IgD-negative memory B cell (primary cell): ENCODE measurements around the gene TEX12. TPM values are rescaled to one million over a fixed set of nuclear protein-coding genes. Genes with fewer than 3 reads are reported as not detected.
"Not testable (repeated sequence)": the region's sequence is repeated elsewhere in the genome, so short reads cannot be mapped to it uniquely, and the experiment has no call there.

Source experiments
- H3K27ac Mint-ChIP-seq, 3 donors: one replicate each; pipeline ENCODE4 v1.8.0; 2020 to 2022; ENCODE audit warnings: mild to moderate bottlenecking in 3 of 3, mixed read lengths in 3 of 3, moderate library complexity in 1 of 3
- H3K27me3 Mint-ChIP-seq: one replicate; pipeline ENCODE4 v1.8.0; 2021; ENCODE audit warnings: mixed read lengths
- H3K36me3 Mint-ChIP-seq: one replicate; pipeline ENCODE4 v1.8.0; 2020; ENCODE audit warnings: mild to moderate bottlenecking, mixed read lengths
- H3K4me1 Mint-ChIP-seq, 3 donors: one replicate each; pipeline ENCODE4 v1.8.0; 2020 to 2022; ENCODE audit warnings: mixed read lengths in 3 of 3, mild to moderate bottlenecking in 1 of 3
- H3K4me3 Mint-ChIP-seq, 4 donors: one replicate each; pipeline ENCODE4 v1.8.0; 2020 to 2022; ENCODE audit warnings: mild to moderate bottlenecking in 4 of 4, mixed read lengths in 4 of 4, moderate library complexity in 3 of 4
- H3K9me3 Mint-ChIP-seq, 3 donors: one replicate each; pipeline ENCODE4 v1.8.0; 2020 to 2021; ENCODE audit warnings: mixed read lengths in 3 of 3, mild to moderate bottlenecking in 1 of 3
- polyA plus RNA-seq: library from polyadenylated mRNA; unstranded; fragments of 300-500 nt; fragmentation: Illumina TruSeq; gene quantifications from one replicate; pipeline ENCODE4 v1.2.3, GENCODE V29; 2021

TEX12 gene
- polyA plus RNA-seq, 1 donor from 2014 or later: 0.20 TPM

DNA sequence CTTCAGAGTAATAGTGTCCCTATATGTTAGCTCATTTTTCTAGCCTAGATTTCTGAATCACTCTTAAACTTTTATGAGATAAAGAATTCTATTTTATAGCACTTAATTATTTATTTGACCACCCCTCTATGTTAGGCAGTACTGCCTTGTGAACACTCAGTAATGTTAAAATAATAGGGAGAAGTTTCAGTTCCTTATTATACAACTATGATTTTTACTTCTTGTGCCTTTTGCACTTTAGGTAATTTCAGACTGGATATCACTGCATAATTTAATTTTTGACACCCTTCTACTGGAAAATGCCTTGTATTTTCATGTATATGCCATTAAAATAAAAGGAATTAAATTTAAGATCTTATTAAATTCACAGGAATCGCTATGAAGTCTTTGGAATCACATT, 11.3 kb downstream of the TEX12 start:
- peak overlapping the region in 1 of 4 donors; percentile 14 for H3K4me3 Mint-ChIP-seq
- peak overlapping the region in 1 of 3 donors; percentile 6 for H3K27ac Mint-ChIP-seq
- H3K36me3 Mint-ChIP-seq: peaks cover 2% of the 10 kb centered on the region
- peaks cover 6% of the 10 kb centered on the region for H3K27me3 Mint-ChIP-seq
- H3K9me3 Mint-ChIP-seq: no peaks in the 10 kb centered on the region
- H3K4me1 Mint-ChIP-seq: peaks cover 28 to 32% (median 30%) of the 10 kb centered on the region in 3 donors

- H3K27me3 Mint-ChIP-seq: peaks cover 6% of the 10 kb centered on the region
- peaks cover 28 to 32% (median 30%) of the 10 kb centered on the region in 3 donors for H3K4me1 Mint-ChIP-seq
- peaks cover under 1% of the 10 kb centered on the region for H3K36me3 Mint-ChIP-seq
- no peaks in the 10 kb centered on the region for H3K9me3 Mint-ChIP-seq
- peak overlapping the region in 1 of 4 donors; percentile 14 for H3K4me3 Mint-ChIP-seq
- H3K27ac Mint-ChIP-seq: peak overlapping the region in 1 of 3 donors; percentile 6
Measured at GRCh38 chr11:112178936-112179335, 11.8 kb downstream of the TEX12 start.

DNA sequence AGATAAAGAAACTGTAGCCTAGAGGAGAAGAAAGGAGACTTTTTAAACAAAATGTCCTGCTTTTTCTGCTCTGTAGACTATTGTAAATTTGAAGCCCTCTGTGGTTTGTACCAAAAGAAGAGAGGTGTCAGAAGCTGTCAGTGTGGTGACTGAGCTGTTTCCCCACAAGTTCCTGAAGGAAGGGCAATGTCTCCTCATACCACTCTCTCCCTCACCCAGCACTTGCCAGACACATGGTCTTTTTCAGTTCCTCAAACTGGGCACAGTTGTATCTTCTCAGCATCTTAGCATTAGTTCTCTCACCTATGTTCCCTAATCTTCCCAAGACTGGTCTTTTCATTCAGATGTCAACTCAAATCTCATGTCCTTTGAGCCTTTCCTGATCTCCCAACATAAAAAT, 12.4 kb downstream of the TEX12 start:
- H3K27me3 Mint-ChIP-seq: peaks cover 6% of the 10 kb centered on the region
- H3K4me3 Mint-ChIP-seq: peak overlapping the region in 1 of 4 donors; percentile 53
- no peak overlapping the region for H3K27ac Mint-ChIP-seq
- H3K36me3 Mint-ChIP-seq: no peaks in the 10 kb centered on the region
- H3K4me1 Mint-ChIP-seq: peaks cover 28 to 30% (median 28%) of the 10 kb centered on the region in 3 donors
- H3K9me3 Mint-ChIP-seq: no peaks in the 10 kb centered on the region

- peaks cover 1% of the 10 kb centered on the region for H3K36me3 Mint-ChIP-seq
- no peak overlapping the region for H3K27ac Mint-ChIP-seq
- no peaks in the 10 kb centered on the region for H3K9me3 Mint-ChIP-seq
- H3K4me3 Mint-ChIP-seq: no peak overlapping the region
- H3K27me3 Mint-ChIP-seq: no peaks in the 10 kb centered on the region
- peaks cover 19 to 22% (median 21%) of the 10 kb centered on the region in 3 donors for H3K4me1 Mint-ChIP-seq
Measured at GRCh38 chr11:112182867-112183266, 15.7 kb downstream of the TEX12 start.

DNA sequence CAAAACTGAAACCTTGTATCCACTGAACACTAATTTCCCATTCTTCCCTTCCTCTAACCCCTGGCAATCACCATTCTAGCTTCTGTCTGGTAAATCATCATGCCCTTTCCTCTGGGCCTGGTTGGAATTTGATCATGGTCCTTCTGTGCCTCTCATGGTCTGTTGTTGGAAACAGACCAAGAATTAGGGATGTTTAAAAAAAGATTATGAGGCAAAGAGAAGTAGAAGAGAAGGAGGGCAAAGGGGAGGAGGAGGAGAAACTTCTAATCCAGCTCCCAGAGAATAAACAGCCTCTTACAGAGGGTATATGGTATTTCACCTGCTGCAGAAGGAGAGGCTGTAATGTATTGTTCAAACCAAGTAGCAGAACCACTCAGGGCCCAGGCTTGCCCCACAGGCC, 18.7 kb downstream of the TEX12 start:
- Mint-ChIP-seq H3K27ac (no peak overlapping the region), H3K9me3 (no peaks in the 10 kb centered on the region), H3K4me3 (no peak overlapping the region), H3K4me1 (peaks cover 6 to 10% (median 9%) of the 10 kb centered on the region in 3 donors), H3K36me3 (peaks cover 1% of the 10 kb centered on the region), H3K27me3 (no peaks in the 10 kb centered on the region)

GRCh38 chr11:112186304-112186703, 19.1 kb downstream of the TEX12 start:
- Mint-ChIP-seq H3K4me1 (peaks cover 6 to 10% (median 9%) of the 10 kb centered on the region in 3 donors), H3K27ac (no peak overlapping the region), H3K9me3 (no peaks in the 10 kb centered on the region), H3K27me3 (no peaks in the 10 kb centered on the region), H3K4me3 (no peak overlapping the region), H3K36me3 (peaks cover 1% of the 10 kb centered on the region)

DNA sequence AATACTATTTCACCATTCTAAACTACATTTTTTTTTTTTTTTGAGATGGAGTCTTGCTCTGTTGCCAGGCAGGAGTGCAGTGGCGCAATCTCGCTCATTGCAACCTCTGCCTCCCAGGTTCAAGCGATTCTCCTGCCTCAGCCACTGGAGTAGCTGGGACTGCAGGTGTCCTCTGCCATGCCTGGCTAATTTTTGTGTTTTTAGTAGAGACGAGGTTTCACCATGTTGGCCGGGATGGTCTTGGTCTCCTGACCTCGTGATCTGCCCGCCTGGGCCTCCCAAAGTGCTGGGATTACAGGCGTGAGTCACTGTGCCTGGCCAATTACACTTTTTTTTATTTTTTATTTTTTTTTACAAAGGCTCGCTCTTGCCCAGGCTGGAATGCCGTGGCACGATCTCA, 27.9 kb downstream of the TEX12 start:
- H3K36me3 Mint-ChIP-seq, H3K9me3 Mint-ChIP-seq, H3K27ac Mint-ChIP-seq, H3K4me1 Mint-ChIP-seq, H3K4me3 Mint-ChIP-seq, H3K27me3 Mint-ChIP-seq: not testable (repeated sequence)

- peaks cover 2 to 4% (median 3%) of the 10 kb centered on the region in 3 donors for H3K4me1 Mint-ChIP-seq
- no peak overlapping the region for H3K27ac Mint-ChIP-seq
- peaks cover 6% of the 10 kb centered on the region for H3K27me3 Mint-ChIP-seq
- peaks cover 2% of the 10 kb centered on the region for H3K36me3 Mint-ChIP-seq
- H3K4me3 Mint-ChIP-seq: no peak overlapping the region
- H3K9me3 Mint-ChIP-seq: peaks cover 0 to 2% (median 0%) of the 10 kb centered on the region in 3 donors
Measured at GRCh38 chr11:112195951-112196351, 28.8 kb downstream of the TEX12 start.

DNA sequence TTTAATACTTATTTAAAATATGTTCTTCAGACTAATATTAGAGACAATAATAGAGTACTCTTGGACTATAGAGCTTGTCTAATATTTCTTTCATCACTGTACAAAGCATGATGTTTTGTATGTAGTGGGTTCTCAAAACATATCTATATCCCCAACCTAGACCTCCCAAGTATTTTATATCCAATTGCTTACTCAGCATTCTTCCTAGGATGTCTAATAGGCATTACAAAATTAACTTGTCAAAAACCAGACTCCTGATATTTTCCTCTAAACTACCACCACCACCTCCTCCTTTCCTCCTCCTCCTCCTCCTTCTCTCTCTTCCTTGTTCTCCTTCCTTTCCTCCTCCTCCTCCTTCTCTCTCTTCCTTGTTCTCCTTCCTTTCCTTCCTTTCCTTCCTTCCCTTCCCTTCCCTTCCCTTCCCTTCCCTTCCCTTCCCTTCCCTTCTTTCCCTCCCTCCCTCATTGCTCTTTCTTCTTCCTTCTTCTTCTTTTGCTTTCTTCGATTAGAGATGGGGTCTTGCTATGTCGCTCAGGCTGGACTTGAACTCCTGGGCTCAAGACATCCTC, 29.4 kb downstream of the TEX12 start:
- H3K27me3 Mint-ChIP-seq: peaks cover 6% of the 10 kb centered on the region
- peaks cover 2% of the 10 kb centered on the region for H3K36me3 Mint-ChIP-seq
- H3K4me1 Mint-ChIP-seq: peaks cover 2 to 4% (median 3%) of the 10 kb centered on the region in 3 donors
- no peak overlapping the region for H3K27ac Mint-ChIP-seq
- H3K9me3 Mint-ChIP-seq: peaks cover 0 to 2% (median 0%) of the 10 kb centered on the region in 3 donors
- H3K4me3 Mint-ChIP-seq: no peak overlapping the region

- not testable (repeated sequence) for H3K27ac Mint-ChIP-seq, H3K4me3 Mint-ChIP-seq, H3K27me3 Mint-ChIP-seq, H3K36me3 Mint-ChIP-seq, H3K4me1 Mint-ChIP-seq, H3K9me3 Mint-ChIP-seq
Measured at GRCh38 chr11:112199101-112199500, 31.9 kb downstream of the TEX12 start.

DNA sequence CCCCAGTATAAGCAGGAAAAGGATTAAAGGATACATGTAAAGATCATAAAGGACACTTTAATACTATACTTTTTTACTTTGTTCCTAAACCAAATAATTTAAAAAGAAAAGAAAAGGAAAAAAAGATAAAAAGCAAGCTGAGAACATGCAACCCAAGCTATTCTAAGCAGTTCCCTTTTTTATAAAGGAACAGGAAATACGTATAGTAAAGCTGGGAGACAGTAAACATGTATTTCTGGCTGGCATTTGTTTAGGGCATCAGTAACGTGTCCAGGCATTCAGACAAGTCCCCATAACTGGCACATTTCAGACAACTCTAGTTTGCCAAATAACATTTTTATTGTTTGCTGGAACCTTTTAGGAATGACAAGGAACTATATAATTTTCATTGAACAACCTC, 33.1 kb downstream of the TEX12 start:
- H3K36me3 Mint-ChIP-seq: peaks cover 1% of the 10 kb centered on the region
- H3K27me3 Mint-ChIP-seq: peaks cover 8% of the 10 kb centered on the region
- peaks cover 0 to 2% (median 0%) of the 10 kb centered on the region in 3 donors for H3K9me3 Mint-ChIP-seq
- H3K27ac Mint-ChIP-seq: no peak overlapping the region
- peaks cover 2 to 4% (median 3%) of the 10 kb centered on the region in 3 donors for H3K4me1 Mint-ChIP-seq
- H3K4me3 Mint-ChIP-seq: no peak overlapping the region

GRCh38 chr11:112206071-112206470, 38.9 kb downstream of the TEX12 start:
- Mint-ChIP-seq H3K4me3 (no peak overlapping the region), H3K36me3 (peaks cover 1% of the 10 kb centered on the region), H3K4me1 (no peaks in the 10 kb centered on the region), H3K27me3 (peaks cover 5% of the 10 kb centered on the region), H3K27ac (no peak overlapping the region), H3K9me3 (peaks cover 0 to 1% (median 0%) of the 10 kb centered on the region in 3 donors)

DNA sequence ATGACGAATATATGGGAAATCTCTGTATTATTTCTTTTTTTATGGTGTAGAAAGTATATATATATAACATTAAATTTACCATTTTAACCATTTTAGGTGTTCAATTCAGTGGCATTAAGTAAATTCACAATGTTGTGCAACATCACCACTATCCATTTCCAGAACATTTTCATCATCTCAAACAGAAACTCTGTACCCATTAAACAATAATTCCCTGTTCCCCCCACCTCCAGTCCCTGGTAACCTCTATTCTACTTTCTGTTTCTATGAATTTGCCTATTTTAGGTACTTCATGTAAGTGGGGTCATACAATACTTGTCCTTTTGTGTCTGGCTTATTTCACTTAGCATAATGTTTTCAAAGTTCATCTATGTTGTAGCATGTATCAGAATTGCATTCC, 43.7 kb downstream of the TEX12 start:
- no peak overlapping the region for H3K27ac Mint-ChIP-seq
- H3K36me3 Mint-ChIP-seq: peaks cover 2% of the 10 kb centered on the region
- H3K27me3 Mint-ChIP-seq: peaks cover 3% of the 10 kb centered on the region
- H3K4me3 Mint-ChIP-seq: no peak overlapping the region
- H3K4me1 Mint-ChIP-seq: peaks cover 0 to 6% (median 1%) of the 10 kb centered on the region in 3 donors
- peaks cover 0 to under 1% (median 0%) of the 10 kb centered on the region in 3 donors for H3K9me3 Mint-ChIP-seq

DNA sequence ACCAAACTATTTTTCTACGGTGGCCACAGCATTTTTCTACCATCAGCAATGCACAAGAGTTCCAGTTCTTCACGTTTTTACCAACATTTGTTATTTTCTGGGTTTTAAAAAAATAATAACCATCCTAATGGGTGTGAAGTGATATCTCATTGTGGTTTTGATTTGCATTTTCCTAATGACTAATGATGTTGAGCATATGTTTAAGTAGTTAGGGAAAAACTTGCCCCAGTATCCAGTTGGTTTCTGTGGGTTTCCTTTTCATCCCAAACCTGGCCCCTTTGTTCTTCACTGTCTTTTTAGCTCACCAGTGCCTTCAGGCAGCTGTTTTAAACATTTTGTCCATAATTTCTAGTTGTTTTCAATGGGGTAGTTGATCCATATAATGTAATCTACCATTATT, 44.4 kb downstream of the TEX12 start:
- Mint-ChIP-seq H3K4me1 (peaks cover 0 to 6% (median 1%) of the 10 kb centered on the region in 3 donors), H3K36me3 (peaks cover 2% of the 10 kb centered on the region), H3K9me3 (no peaks in the 10 kb centered on the region), H3K4me3 (no peak overlapping the region), H3K27ac (no peak overlapping the region), H3K27me3 (peaks cover 3% of the 10 kb centered on the region)

DNA sequence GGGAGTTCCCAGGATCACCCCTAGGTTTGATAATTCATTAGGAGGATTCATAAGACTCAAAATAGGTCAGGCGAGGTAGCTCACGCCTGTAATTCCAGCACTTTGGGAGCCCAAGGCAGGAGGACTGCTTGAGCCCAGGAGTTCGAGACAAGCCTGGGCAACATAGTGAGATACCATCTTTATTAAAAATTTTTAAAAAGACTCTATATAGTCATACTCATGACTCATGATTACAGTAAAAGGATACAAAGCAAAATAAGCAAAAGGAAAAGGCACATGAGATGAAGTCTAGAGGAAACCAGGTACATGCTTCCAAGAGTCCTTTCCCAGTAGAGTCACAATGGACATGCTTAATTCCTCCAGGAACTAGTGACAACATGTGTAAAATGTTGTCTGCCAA, 45.1 kb downstream of the TEX12 start:
- Mint-ChIP-seq H3K4me1 (peaks cover 0 to 6% (median 1%) of the 10 kb centered on the region in 3 donors), H3K4me3 (no peak overlapping the region), H3K27ac (no peak overlapping the region), H3K9me3 (no peaks in the 10 kb centered on the region), H3K27me3 (peaks cover 3% of the 10 kb centered on the region), H3K36me3 (peaks cover 2% of the 10 kb centered on the region)

DNA sequence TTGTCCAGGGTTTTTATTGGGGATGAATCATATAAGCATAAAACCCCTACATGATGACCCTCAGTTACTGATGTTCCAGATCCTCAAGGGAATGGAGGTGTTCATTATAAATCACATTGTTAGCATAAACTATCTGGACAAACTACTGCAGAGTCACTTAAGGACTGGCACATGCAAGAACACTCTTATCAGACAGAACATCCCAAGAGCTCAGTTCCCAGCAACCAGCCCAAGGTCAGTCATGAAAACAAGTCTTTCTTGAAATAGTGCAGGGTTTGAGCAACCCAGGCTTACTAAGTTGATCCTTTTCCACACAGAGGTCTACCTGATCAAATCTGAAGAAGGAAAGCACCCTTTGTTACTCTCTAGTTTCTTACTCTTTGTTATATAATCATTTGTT, 45.5 kb downstream of the TEX12 start:
- peaks cover 2% of the 10 kb centered on the region for H3K36me3 Mint-ChIP-seq
- H3K4me1 Mint-ChIP-seq: peaks cover 0 to 6% (median 1%) of the 10 kb centered on the region in 3 donors
- no peak overlapping the region for H3K4me3 Mint-ChIP-seq
- H3K27ac Mint-ChIP-seq: no peak overlapping the region
- H3K27me3 Mint-ChIP-seq: peaks cover 3% of the 10 kb centered on the region
- no peaks in the 10 kb centered on the region for H3K9me3 Mint-ChIP-seq
